GM06990 (cell line): Measurements from ENCODE around the gene ACTA2.

Experiments
- DNase-seq: peaks from one replicate; pipeline ENCODE4 v3.0.0-alpha.2; 2011; ENCODE audit not compliant: insufficient read length; ENCODE audit errors: extremely low read depth
- H3K27me3 ChIP-seq: replicated peaks from 2 replicates; pipeline ENCODE4 v1.6.0; 2011; ENCODE audit warnings: low read length; ENCODE audit not compliant: control insufficient read depth, insufficient read depth
- H3K36me3 ChIP-seq: 2 replicates; pipeline ENCODE4 v1.5.1; 2011; ENCODE audit warnings: low read length; ENCODE audit not compliant: control insufficient read depth, insufficient read depth
- H3K4me3 ChIP-seq: replicated peaks from 2 replicates; pipeline ENCODE4 v1.5.1; 2011; ENCODE audit warnings: low read depth, mild to moderate bottlenecking, control low read depth, low read length
- CTCF ChIP-seq: IDR thresholded peaks from 2 replicates; pipeline ENCODE4 v1.5.1; 2011; ENCODE audit warnings: low read length, control low read depth, mild to moderate bottlenecking, inconsistent platforms; ENCODE audit not compliant: insufficient read depth, poor library complexity, severe bottlenecking

ACTA2 gene

DNA sequence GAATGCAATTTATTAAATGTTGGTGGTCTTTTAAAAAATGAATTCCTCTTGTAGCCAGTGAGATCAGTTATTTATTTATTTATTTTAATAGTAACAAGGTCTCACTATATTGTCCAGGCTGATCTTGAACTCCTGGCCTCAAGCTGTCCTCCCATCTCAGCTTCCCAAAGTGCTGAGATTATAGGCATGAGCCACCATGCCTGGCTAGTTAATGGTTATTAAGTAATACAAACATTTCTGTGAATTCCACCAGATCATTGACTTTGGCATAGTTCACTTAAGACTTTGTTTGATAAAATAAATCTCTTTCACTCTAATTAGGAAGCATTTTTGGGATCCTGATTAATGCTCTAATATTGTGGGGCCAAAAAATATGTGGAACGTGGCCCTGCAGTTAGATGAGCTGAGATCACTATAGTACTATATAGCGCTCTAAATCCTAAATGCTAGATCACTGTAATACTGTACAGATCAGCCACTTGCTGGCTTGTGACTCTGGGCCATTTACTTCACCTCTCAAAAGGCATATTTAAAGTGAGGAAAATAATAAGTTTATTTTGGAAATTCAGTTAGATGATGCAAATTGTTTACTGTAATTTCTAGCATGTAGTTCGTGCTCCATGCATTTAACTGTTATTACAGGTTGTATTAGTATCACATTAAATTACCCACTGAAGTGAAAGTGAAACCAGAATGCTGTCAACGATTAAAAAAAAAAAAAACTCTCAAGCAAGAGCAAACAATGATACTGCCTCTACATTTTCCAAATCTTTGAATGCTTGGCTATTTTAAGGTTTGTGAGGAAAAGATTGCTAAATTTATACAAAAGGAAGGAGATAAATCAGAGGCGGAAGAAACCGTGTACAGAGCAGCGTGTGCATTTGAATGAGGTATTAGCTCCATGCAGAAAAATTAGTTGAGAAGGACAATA lies 22.1 kb upstream of the ACTA2 start:
- TF ChIP-seq CTCF: no peak
- Histone ChIP-seq H3K27me3 (no peaks in the 10 kb centered on the region), H3K36me3 (no peaks in the 10 kb centered on the region), H3K4me3 (peak overlapping the region; percentile 54)
- DNase-seq: no peak

DNA sequence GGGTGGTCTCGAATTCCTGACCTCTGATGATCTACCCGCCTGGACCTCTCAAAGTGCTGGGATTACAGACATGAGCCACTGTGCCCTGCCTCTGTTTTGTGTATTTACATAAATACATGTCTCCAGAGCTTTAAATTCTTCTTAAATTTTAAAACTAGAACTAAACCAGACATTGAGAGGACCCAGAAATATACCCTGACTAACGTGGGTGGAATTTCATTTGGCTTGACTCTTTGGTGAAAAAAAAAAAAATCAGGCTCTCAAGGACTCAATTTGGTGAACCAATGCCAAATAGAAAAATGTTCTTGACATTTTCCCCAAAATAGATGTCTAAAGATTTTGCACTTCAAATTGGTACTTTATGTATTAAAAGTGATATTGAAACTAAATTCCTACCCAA lies 21.4 kb upstream of the ACTA2 start:
- H3K36me3 ChIP-seq: no peaks in the 10 kb centered on the region
- H3K27me3 ChIP-seq: no peaks in the 10 kb centered on the region
- no peak for DNase-seq
- TF ChIP-seq CTCF: no peak
- no peak overlapping the region for H3K4me3 ChIP-seq

DNA sequence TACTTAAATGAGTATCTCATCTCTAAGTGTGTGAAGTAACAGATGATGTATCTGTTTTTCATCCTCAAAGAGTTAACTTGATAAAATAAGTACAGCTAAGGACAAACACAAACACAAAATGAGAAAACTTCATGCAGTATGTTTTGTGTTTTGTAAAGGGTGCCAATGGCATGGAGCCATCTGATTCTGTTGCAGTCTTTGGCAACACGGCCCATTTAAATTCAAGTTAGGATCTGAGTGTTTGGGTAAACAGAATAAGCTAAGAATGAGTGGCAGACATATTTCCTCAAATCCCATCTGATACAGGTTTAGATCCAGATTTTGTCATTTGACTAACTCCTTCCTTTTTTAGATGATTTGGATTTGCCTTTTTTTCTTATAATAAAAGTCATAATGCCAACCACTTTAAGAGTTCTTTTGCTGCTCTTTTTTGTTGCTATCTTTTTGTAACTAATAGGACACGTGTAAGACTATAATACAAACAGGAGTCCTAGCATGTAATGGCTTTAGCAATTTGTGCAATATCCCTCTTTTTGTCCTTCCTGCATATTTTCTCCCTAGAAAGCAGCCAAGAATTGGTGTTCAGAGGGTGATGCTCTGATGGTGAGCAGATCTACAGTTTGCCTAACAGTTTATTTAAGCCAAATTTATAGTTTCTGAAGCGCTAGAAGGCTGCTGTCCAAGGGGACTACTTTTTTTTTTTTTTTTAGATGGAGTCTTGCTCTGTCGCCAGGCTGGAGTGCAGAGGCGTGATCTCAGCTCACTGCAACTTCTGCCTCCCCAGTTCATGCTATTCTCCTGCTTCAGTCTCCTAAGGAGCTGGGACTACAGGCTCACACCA lies 18.9 kb upstream of the ACTA2 start:
- DNase-seq: no peak
- Histone ChIP-seq H3K27me3 (no peaks in the 10 kb centered on the region), H3K4me3 (no peak overlapping the region), H3K36me3 (no peaks in the 10 kb centered on the region)
- TF ChIP-seq CTCF: no peak

GRCh38 chr10:88968391-88968790 lies 15.8 kb upstream of the ACTA2 start:
- TF ChIP-seq CTCF: no peak
- Histone ChIP-seq H3K27me3 (no peaks in the 10 kb centered on the region), H3K4me3 (no peak overlapping the region), H3K36me3 (no peaks in the 10 kb centered on the region)
- DNase-seq: no peak

- DNase-seq: no peak
- Histone ChIP-seq H3K27me3 (no peaks in the 10 kb centered on the region), H3K36me3 (no peaks in the 10 kb centered on the region), H3K4me3 (no peak overlapping the region)
- no peak for TF ChIP-seq CTCF
Measured at GRCh38 chr10:88966797-88967196, 14.2 kb upstream of the ACTA2 start.
